ENCODE results near the gene DYRK1B. TPM values are rescaled to one million over a fixed set of nuclear protein-coding genes. Genes with fewer than 3 reads are reported as not detected.

Gene DYRK1B
- polyA plus RNA-seq, 1 donor from 2014 or later: 11.3 TPM

DNA sequence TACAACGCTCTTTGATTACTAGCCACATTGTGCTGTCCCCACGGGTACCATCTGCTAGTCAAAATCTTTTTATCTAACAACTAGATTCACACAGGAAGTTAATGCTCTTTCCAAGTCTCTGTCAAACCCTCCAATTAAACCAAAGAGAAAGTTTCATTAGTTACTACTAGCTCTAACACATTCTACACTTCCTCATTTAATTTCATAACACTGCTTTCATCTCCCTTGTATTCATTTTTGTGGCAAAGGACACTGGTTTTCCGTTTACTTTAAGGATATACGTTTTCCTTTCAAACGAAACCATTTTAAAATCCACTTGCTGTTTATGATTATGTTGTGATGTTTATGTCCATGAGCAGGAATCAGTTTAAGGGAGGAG, 5.3 kb downstream of the DYRK1B start:
- TF ChIP-seq, protein P1, sequence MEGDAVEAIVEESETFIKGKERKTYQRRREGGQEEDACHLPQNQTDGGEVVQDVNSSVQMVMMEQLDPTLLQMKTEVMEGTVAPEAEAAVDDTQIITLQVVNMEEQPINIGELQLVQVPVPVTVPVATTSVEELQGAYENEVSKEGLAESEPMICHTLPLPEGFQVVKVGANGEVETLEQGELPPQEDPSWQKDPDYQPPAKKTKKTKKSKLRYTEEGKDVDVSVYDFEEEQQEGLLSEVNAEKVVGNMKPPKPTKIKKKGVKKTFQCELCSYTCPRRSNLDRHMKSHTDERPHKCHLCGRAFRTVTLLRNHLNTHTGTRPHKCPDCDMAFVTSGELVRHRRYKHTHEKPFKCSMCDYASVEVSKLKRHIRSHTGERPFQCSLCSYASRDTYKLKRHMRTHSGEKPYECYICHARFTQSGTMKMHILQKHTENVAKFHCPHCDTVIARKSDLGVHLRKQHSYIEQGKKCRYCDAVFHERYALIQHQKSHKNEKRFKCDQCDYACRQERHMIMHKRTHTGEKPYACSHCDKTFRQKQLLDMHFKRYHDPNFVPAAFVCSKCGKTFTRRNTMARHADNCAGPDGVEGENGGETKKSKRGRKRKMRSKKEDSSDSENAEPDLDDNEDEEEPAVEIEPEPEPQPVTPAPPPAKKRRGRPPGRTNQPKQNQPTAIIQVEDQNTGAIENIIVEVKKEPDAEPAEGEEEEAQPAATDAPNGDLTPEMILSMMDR (IDR thresholded peaks at IDR 0.05; ENCODE audit: poor library complexity, severe bottlenecking): no peak
- no peak for TF ChIP-seq SMC3 (conservative IDR thresholded peaks at IDR 0.05; ENCODE audit: poor library complexity)
- TF ChIP-seq MXI1 (conservative IDR thresholded peaks at IDR 0.05; ENCODE audit: poor library complexity, severe bottlenecking): no peak
- no peak for TF ChIP-seq RAD21 (conservative IDR thresholded peaks at IDR 0.05)
- TF ChIP-seq POLR2AphosphoS5 (IDR thresholded peaks at IDR 0.05): no peak
- TF ChIP-seq TAF1 (IDR thresholded peaks at IDR 0.05; ENCODE audit: low read depth): no peak
- no peaks in the 10 kb centered on the region for H3K27me3 ChIP-seq (ENCODE audit: insufficient read depth, low read depth, low read length)
- no peak overlapping the region for H3K4me2 ChIP-seq (ENCODE audit: low read length)
- no peak overlapping the region for H2AFZ ChIP-seq (ENCODE audit: low read depth, low read length)
- no peak overlapping the region for H3K9ac ChIP-seq (ENCODE audit: low read length)
- H3K36me3 ChIP-seq (ENCODE audit: insufficient read depth, low read length): peaks cover 10% of the 10 kb centered on the region
- peaks cover 28% of the 10 kb centered on the region for H3K79me2 ChIP-seq (replicated peaks; ENCODE audit: insufficient read depth, low read length)
- peaks cover 2% of the 10 kb centered on the region for H3F3A ChIP-seq (ENCODE audit: insufficient read depth, low read length, poor library complexity, severe bottlenecking)
- H3K4me3 ChIP-seq (ENCODE audit: low read length): no peak overlapping the region
- no peaks in the 10 kb centered on the region for H4K20me1 ChIP-seq (ENCODE audit: insufficient read depth)
- H3K9me3 ChIP-seq (ENCODE audit: low read length): no peaks in the 10 kb centered on the region
- no peaks in the 10 kb centered on the region for H3K9me2 ChIP-seq (ENCODE audit: insufficient read depth, low read length)
- H3K27ac ChIP-seq (ENCODE audit: low read length): no peak overlapping the region

DNA sequence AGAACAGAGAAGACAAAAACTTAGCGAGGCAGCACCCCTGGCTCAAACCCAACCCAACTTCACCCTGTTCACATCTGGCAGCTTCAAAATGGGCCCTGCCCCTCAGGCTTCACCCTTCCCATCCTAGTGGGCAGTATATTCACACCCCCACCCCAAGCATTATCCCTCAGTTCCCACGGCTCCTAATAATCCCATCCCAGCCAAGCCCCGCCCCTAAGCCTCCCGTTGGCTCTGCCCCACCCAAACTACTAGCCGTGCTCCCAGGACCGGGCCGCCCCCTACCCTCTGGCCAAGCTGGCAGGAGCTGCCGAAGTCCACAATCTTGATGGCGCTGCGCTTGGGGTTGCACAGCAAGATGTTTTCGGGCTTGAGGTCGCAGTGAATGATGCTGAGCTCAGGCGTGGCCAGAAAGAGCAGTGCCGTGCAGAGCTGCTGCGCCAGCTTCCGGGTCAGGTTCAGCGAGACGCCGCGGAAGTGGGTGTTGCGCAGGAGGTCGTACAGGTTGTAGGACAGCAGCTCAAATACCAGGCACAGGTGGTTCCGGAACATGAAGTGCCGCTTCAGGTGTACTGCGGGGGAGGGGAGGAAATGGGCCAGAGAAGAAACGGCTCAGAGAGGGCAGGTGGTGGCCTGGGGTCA, 5.8 kb downstream of the DYRK1B start:
- no peak overlapping the region for H3K9ac ChIP-seq (ENCODE audit: low read length)
- H3K79me2 ChIP-seq (replicated peaks; ENCODE audit: insufficient read depth, low read length): peaks cover 24% of the 10 kb centered on the region
- no peaks in the 10 kb centered on the region for H3K9me3 ChIP-seq (ENCODE audit: low read length)
- peaks cover 10% of the 10 kb centered on the region for H3K36me3 ChIP-seq (ENCODE audit: insufficient read depth, low read length)
- no peak overlapping the region for H3K4me3 ChIP-seq (ENCODE audit: low read length)
- H2AFZ ChIP-seq (ENCODE audit: low read depth, low read length): no peak overlapping the region
- TF ChIP-seq EZH2 (IDR thresholded peaks at IDR 0.05; ENCODE audit: borderline replicate concordance, insufficient read depth, low read length, poor library complexity, severe bottlenecking) (no peak), SMC3 (conservative IDR thresholded peaks at IDR 0.05; ENCODE audit: poor library complexity) (no peak), EP300 (conservative IDR thresholded peaks at IDR 0.05; ENCODE audit: poor library complexity, severe bottlenecking) (no peak), POLR2AphosphoS5 (IDR thresholded peaks at IDR 0.05) (no peak), RAD21 (conservative IDR thresholded peaks at IDR 0.05) (no peak), MXI1 (conservative IDR thresholded peaks at IDR 0.05; ENCODE audit: poor library complexity, severe bottlenecking) (no peak), TAF1 (IDR thresholded peaks at IDR 0.05; ENCODE audit: low read depth) (no peak)
- TF ChIP-seq, protein P1 (IDR thresholded peaks at IDR 0.05; ENCODE audit: poor library complexity, severe bottlenecking): no peak
- TF ChIP-seq, protein P2, sequence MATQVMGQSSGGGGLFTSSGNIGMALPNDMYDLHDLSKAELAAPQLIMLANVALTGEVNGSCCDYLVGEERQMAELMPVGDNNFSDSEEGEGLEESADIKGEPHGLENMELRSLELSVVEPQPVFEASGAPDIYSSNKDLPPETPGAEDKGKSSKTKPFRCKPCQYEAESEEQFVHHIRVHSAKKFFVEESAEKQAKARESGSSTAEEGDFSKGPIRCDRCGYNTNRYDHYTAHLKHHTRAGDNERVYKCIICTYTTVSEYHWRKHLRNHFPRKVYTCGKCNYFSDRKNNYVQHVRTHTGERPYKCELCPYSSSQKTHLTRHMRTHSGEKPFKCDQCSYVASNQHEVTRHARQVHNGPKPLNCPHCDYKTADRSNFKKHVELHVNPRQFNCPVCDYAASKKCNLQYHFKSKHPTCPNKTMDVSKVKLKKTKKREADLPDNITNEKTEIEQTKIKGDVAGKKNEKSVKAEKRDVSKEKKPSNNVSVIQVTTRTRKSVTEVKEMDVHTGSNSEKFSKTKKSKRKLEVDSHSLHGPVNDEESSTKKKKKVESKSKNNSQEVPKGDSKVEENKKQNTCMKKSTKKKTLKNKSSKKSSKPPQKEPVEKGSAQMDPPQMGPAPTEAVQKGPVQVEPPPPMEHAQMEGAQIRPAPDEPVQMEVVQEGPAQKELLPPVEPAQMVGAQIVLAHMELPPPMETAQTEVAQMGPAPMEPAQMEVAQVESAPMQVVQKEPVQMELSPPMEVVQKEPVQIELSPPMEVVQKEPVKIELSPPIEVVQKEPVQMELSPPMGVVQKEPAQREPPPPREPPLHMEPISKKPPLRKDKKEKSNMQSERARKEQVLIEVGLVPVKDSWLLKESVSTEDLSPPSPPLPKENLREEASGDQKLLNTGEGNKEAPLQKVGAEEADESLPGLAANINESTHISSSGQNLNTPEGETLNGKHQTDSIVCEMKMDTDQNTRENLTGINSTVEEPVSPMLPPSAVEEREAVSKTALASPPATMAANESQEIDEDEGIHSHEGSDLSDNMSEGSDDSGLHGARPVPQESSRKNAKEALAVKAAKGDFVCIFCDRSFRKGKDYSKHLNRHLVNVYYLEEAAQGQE (IDR thresholded peaks at IDR 0.05; ENCODE audit: borderline replicate concordance): no peak
- H3K27me3 ChIP-seq (ENCODE audit: insufficient read depth, low read depth, low read length): no peaks in the 10 kb centered on the region
- H3F3A ChIP-seq (ENCODE audit: insufficient read depth, low read length, poor library complexity, severe bottlenecking): peaks cover 2% of the 10 kb centered on the region
- H3K4me2 ChIP-seq (ENCODE audit: low read length): no peak overlapping the region
- no peak overlapping the region for H3K27ac ChIP-seq (ENCODE audit: low read length)
- H3K9me2 ChIP-seq (ENCODE audit: insufficient read depth, low read length): no peaks in the 10 kb centered on the region
- H4K20me1 ChIP-seq (ENCODE audit: insufficient read depth): no peaks in the 10 kb centered on the region
